Neural progenitor cell (in vitro differentiated cells): ENCODE measurements around the gene CCDC126.

Experiments used
- EZH2 ChIP-seq: fragments of 200-600 bp; sonication (generic); IDR thresholded peaks from 2 replicates; pipeline ENCODE4 v1.6.1; 2017; ENCODE audit warnings: antibody characterized with exemption, mild to moderate bottlenecking, moderate library complexity
- TF ChIP-seq, protein P1 (sequence below): fragments of 200-600 bp; sonication (generic); IDR thresholded peaks from 2 replicates; pipeline ENCODE4 v1.5.1; 2017; ENCODE audit warnings: antibody characterized with exemption, mild to moderate bottlenecking

DNA sequence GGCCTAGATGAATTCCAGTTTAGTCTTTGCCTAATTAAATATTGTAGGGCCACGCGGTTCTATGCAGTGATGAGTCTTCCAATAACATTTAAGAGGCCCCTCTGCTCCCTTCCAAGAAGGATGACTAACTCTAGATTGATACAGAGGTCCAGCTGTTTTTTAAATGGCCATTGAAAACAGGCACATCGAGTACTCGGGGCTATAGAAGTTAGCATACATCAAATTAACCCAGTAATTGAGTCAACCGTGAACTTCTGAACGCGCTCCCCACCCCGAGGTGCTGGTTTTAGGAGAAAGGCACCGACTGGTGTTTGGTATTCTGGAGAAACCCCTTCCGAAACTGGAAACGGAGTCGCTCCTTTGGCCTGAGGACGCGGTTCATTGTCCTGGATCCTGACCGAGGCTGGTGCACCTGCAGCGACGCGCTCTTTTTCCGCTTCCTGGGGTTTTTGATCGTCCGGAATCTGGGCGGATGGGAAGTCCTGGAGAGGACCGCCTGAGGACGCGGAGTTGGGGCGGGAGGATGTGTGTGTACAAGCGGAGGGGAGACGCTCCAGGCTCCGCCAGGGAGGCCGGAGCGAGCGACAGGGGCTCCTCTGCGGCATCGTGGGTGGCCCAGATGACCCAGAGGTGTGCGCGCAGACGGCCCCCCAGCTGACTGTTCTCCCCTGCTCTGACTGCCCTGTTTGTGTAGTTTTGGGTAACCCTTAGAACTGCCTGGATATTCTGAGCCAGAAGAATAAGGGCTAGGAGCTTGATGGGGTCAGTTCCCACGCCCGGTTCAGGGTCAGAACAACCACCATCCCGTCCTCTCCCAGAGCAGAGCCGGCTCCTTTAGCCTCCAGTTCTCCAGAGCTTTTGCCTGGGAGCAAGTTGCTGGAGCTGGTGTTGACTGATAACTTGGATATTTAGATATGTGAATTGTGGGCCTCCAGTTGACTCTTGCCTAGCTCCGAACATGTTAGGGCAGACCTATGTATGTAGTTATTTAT, 83.5 kb downstream of the CCDC126 start:
- TF ChIP-seq EZH2 = no peak
- TF ChIP-seq, protein P1, sequence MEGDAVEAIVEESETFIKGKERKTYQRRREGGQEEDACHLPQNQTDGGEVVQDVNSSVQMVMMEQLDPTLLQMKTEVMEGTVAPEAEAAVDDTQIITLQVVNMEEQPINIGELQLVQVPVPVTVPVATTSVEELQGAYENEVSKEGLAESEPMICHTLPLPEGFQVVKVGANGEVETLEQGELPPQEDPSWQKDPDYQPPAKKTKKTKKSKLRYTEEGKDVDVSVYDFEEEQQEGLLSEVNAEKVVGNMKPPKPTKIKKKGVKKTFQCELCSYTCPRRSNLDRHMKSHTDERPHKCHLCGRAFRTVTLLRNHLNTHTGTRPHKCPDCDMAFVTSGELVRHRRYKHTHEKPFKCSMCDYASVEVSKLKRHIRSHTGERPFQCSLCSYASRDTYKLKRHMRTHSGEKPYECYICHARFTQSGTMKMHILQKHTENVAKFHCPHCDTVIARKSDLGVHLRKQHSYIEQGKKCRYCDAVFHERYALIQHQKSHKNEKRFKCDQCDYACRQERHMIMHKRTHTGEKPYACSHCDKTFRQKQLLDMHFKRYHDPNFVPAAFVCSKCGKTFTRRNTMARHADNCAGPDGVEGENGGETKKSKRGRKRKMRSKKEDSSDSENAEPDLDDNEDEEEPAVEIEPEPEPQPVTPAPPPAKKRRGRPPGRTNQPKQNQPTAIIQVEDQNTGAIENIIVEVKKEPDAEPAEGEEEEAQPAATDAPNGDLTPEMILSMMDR = no peak
